ENCODE measurements around the gene SOST.

DNA sequence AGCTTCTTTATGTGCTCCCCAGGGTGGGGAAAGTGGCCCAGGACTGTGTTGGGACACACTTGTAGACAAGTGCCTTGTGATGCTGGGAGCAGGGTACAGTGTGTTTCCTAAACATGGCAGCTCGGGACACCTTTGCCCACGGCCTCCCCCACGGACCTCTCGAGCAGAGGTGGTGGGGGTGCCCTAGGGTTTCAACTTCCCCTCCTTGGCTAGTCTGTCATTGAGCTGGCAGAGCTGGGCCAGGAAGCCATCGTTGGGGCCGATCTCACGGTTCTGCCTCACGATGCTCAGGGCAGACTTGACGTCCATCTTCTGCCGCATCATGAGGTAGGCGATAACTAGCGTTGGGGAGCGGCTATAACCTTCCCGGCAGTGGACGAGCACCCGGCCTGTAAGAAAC lies 10.8 kb upstream of the SOST start:
- TF ChIP-seq, protein P1, sequence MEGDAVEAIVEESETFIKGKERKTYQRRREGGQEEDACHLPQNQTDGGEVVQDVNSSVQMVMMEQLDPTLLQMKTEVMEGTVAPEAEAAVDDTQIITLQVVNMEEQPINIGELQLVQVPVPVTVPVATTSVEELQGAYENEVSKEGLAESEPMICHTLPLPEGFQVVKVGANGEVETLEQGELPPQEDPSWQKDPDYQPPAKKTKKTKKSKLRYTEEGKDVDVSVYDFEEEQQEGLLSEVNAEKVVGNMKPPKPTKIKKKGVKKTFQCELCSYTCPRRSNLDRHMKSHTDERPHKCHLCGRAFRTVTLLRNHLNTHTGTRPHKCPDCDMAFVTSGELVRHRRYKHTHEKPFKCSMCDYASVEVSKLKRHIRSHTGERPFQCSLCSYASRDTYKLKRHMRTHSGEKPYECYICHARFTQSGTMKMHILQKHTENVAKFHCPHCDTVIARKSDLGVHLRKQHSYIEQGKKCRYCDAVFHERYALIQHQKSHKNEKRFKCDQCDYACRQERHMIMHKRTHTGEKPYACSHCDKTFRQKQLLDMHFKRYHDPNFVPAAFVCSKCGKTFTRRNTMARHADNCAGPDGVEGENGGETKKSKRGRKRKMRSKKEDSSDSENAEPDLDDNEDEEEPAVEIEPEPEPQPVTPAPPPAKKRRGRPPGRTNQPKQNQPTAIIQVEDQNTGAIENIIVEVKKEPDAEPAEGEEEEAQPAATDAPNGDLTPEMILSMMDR (IDR thresholded peaks at IDR 0.05) = no peak
- TF ChIP-seq POLR2A (IDR thresholded peaks at IDR 0.05) = no peak

Measured in esophagus squamous epithelium (tissue), 4 donors.